ENCODE data around the gene LIMK1. TPM values are rescaled to one million over a fixed set of nuclear protein-coding genes. Genes with fewer than 3 reads are reported as not detected.

The LIMK1 gene
- total and polyA plus RNA-seq, 4 donors, result 0.63 to 4.1 (median 3.4) TPM

- TF ChIP-seq YY1 (IDR thresholded peaks at IDR 0.05), result no peak
These were observed 29.9 kb upstream of the LIMK1 start (continued) for GRCh38 chr7:74053589-74054186.

DNA sequence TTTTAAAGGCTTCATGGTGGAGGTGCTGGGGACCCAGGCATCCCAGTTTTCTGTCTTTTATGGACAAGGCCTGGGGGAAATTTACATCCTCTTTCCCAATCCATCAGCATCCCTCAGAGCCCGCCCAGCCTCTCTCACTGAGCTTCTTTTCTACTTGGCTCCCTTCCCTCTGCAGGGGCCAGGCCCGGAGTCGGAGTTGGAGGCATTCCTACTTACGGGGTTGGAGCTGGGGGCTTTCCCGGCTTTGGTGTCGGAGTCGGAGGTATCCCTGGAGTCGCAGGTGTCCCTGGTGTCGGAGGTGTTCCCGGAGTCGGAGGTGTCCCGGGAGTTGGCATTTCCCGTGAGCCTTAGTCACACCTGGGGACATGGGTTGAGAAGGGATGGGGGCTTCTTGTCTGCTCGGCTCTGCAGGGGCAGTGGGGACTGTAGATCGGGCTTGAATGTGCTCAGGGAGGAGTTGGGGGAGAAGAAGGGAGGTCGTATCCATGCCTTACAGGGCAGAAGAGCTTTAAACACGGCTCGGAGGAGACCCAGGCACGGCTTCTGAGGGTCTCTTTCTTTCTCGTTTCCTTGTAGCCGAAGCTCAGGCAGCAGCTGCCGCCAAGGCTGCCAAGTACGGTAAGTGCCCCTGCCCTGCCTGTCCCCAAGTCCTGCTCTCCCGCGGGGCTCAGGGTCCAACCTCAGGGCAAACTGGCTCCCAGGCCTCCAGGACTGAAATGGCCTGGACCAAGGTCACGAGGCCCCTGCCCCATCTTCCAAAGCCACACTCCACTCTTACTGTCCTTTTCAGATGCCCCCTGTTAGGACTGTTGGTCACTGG lies 27.3 kb upstream of the LIMK1 start:
- no peak for DNase-seq (ENCODE audit: low spot score)
- Histone ChIP-seq H3K36me3 (ENCODE audit: control insufficient read depth in 4 of 4, insufficient read depth in 3 of 4, low read depth in 1 of 4, low read length in 3 of 4) (no peaks in the 10 kb centered on the region), H3K27me3 (ENCODE audit: control insufficient read depth in 4 of 4, insufficient read depth in 4 of 4, low read length in 3 of 4) (no peaks in the 10 kb centered on the region), H3K9ac (ENCODE audit: low read depth in 1 of 2, low read length in 2 of 2) (no peak overlapping the region), H3K4me3 (ENCODE audit: low read depth in 1 of 3, low read length in 3 of 3) (no peak overlapping the region), H3K9me3 (ENCODE audit: control insufficient read depth in 4 of 4, low read length in 3 of 4) (no peaks in the 10 kb centered on the region), H3K27ac (ENCODE audit: low read depth in 1 of 2, low read length in 2 of 2) (no peak overlapping the region), H3K4me1 (ENCODE audit: control insufficient read depth in 4 of 4, insufficient read depth in 4 of 4, low read length in 3 of 4) (peaks cover 3 to 15% (median 8%) of the 10 kb centered on the region in 4 donors)
- whole genome bisulfite sequencing, result 92% methylated on average over 26 of the region's 26 CpGs
- TF ChIP-seq JUND (IDR thresholded peaks at IDR 0.05) (no peak), RXRA (IDR thresholded peaks at IDR 0.05) (no peak), HNF4G (IDR thresholded peaks at IDR 0.05) (no peak), NR2F2 (IDR thresholded peaks at IDR 0.05) (no peak), FOXA1 (IDR thresholded peaks at IDR 0.05) (no peak), TAF1 (conservative IDR thresholded peaks at IDR 0.05) (no peak)
- TF ChIP-seq, protein P1, sequence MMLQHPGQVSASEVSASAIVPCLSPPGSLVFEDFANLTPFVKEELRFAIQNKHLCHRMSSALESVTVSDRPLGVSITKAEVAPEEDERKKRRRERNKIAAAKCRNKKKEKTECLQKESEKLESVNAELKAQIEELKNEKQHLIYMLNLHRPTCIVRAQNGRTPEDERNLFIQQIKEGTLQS (IDR thresholded peaks at IDR 0.05), result no peak
- TF ChIP-seq, protein P2, sequence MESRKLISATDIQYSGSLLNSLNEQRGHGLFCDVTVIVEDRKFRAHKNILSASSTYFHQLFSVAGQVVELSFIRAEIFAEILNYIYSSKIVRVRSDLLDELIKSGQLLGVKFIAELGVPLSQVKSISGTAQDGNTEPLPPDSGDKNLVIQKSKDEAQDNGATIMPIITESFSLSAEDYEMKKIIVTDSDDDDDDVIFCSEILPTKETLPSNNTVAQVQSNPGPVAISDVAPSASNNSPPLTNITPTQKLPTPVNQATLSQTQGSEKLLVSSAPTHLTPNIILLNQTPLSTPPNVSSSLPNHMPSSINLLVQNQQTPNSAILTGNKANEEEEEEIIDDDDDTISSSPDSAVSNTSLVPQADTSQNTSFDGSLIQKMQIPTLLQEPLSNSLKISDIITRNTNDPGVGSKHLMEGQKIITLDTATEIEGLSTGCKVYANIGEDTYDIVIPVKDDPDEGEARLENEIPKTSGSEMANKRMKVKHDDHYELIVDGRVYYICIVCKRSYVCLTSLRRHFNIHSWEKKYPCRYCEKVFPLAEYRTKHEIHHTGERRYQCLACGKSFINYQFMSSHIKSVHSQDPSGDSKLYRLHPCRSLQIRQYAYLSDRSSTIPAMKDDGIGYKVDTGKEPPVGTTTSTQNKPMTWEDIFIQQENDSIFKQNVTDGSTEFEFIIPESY (IDR thresholded peaks at IDR 0.05), result no peak

DNA sequence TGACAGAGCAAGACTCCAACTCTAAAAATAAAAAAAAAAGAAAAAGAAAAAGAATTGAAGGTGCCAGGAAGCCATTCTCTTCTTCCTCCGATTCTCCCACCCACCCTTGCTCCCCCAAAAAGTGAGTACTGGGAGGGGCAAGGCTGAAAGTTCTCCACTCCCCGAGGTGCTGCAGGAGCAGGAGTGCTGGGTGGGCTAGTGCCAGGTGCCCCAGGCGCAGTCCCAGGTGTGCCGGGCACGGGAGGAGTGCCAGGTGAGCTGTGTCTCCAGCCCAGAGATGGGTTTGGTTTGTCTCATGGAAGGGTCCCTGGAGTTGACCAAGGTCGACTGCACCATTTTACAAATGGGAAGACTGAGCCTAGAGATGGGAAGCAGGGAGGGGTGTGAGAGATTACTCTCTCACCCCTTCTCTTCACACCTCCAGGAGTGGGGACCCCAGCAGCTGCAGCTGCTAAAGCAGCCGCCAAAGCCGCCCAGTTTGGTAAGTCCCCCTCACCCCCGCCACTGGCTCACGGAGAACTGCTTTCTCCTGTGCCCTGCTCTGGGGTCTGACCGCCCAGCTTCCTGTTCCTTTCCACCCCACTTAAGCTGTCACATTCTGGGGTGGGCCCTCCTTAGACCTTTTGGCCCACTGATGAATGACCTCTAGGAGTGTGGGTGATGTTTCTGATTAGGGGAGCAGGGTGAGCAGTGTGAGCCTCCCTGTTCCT lies 26.2 kb upstream of the LIMK1 start:
- Histone ChIP-seq H3K9me3 (ENCODE audit: control insufficient read depth in 4 of 4, low read length in 3 of 4) (no peaks in the 10 kb centered on the region), H3K4me1 (ENCODE audit: control insufficient read depth in 4 of 4, insufficient read depth in 4 of 4, low read length in 3 of 4) (peaks cover 3 to 15% (median 8%) of the 10 kb centered on the region in 4 donors), H3K36me3 (ENCODE audit: control insufficient read depth in 4 of 4, insufficient read depth in 3 of 4, low read depth in 1 of 4, low read length in 3 of 4) (no peaks in the 10 kb centered on the region), H3K4me3 (ENCODE audit: low read depth in 1 of 3, low read length in 3 of 3) (no peak overlapping the region), H3K27ac (ENCODE audit: low read depth in 1 of 2, low read length in 2 of 2) (no peak overlapping the region), H3K9ac (ENCODE audit: low read depth in 1 of 2, low read length in 2 of 2) (no peak overlapping the region), H3K27me3 (ENCODE audit: control insufficient read depth in 4 of 4, insufficient read depth in 4 of 4, low read length in 3 of 4) (no peaks in the 10 kb centered on the region)
- TF ChIP-seq GABPA (IDR thresholded peaks at IDR 0.05 in 1 of 2, conservative IDR thresholded peaks at IDR 0.05 in 1 of 2) (no peak), CTCF (IDR thresholded peaks at IDR 0.05; ENCODE audit: low read depth, low read length, missing input control) (no peak), HNF4G (IDR thresholded peaks at IDR 0.05) (no peak), EGR1 (IDR thresholded peaks at IDR 0.05; ENCODE audit: low read depth in 2 of 2) (no peak), JUND (IDR thresholded peaks at IDR 0.05) (no peak), RXRA (IDR thresholded peaks at IDR 0.05) (no peak), FOXA1 (IDR thresholded peaks at IDR 0.05) (no peak), SP1 (IDR thresholded peaks at IDR 0.05) (no peak), MAX (IDR thresholded peaks at IDR 0.05) (no peak), REST (IDR thresholded peaks at IDR 0.05) (no peak), FOXA2 (IDR thresholded peaks at IDR 0.05) (no peak), HNF4A (conservative IDR thresholded peaks at IDR 0.05) (no peak), YY1 (IDR thresholded peaks at IDR 0.05) (no peak), TAF1 (conservative IDR thresholded peaks at IDR 0.05) (no peak)
- TF ChIP-seq, protein P2 (IDR thresholded peaks at IDR 0.05), result no peak
- TF ChIP-seq, protein P1 (IDR thresholded peaks at IDR 0.05), result no peak
- no peak for DNase-seq (ENCODE audit: low spot score)
- WGBS, result 88% methylated on average over 11 of the region's 11 CpGs

Measured in liver (tissue), 9 donors.